GM19468 (cell line): ENCODE data around the gene SFXN4.
"Not testable (repeated sequence)": the region's sequence is repeated elsewhere in the genome, so short reads cannot be mapped to it uniquely, and the experiment has no call there.

Source experiments
- ATAC-seq: cut with Tn5 transposase; IDR thresholded peaks from one replicate; pipeline ENCODE4 v1.9.1; 2021; ENCODE audit warnings: mild to moderate bottlenecking, moderate library complexity, moderate number of reproducible peaks; ENCODE audit not compliant: unreplicated experiment; ENCODE audit errors: extremely low read depth

The SFXN4 gene

GRCh38 chr10:119190954-119191785 lies 25.7 kb upstream of the SFXN4 start:
- no peak for ATAC-seq

- ATAC-seq: no peak
These were observed 24.8 kb upstream of the SFXN4 start for GRCh38 chr10:119190353-119190752.

DNA sequence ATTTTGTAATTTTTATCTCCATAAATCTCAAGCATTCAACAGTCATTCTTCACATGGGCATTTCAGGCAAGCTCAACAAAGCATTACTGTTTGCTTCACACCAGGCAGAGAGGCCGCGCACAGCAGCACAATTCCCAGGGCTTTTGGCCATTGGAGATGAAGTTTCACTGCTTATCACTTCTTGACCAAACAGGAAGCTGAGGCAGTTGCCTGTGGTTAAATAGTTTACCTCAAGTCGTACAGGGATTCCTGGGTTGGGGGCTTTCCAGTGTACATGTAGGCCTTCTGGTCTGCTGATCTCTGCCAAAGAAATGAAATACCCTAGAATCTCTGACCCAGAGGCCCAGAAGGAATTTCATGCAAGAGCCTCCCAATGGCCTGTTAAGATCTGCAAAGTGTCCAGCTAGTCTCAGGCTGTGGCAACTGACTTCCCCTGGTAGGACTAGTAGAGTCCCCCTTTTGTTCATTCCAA lies 24.3 kb upstream of the SFXN4 start:
- no peak for ATAC-seq

GRCh38 chr10:119183664-119184412 lies 18.3 kb upstream of the SFXN4 start:
- ATAC-seq: no peak

- ATAC-seq: not testable (repeated sequence)
These were observed 15.4 kb upstream of the SFXN4 start for GRCh38 chr10:119180850-119181400.

- ATAC-seq: peak; percentile 61
These were observed 13.0 kb upstream of the SFXN4 start, which contains the start of gene PRDX3 for GRCh38 chr10:119178372-119179119. Gene PRDX3 (minus strand): TSS chr10:119178812. CDS start chr10:119178790, 22 bp downstream.

DNA sequence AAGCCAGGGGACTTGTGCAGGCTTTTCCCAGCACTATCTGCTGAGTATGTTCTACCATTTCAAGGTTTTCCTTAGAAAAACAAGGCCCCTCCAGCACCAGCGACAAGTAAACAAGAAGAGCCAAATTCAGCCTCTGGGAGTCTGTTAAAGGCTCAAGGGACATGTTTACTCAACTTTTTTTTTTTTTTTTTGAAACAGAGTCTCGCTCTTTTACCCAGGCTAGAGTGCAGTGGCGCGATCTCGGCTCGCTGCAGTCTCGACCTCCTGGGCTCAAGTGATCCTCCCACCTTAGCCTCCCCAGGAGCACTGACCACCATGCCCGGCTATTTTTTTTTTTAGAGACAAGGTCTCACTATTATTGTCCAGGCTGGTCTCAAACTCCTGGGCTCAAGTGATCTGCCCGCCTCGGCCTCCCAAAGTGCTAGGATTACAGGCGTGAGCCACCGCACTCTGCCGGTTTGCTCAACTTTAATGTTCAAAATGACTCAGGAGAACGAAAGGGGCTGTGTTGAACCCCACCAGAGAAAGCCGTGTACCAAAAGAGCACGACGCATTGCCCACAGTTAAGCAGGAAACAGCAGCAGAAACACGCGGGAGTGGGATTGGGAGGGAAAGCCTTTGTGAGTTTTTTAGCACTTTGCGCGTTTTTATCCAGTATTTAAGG lies 12.3 kb upstream of the SFXN4 start:
- no peak for ATAC-seq

GRCh38 chr10:119176166-119176565 lies 10.7 kb upstream of the SFXN4 start:
- ATAC-seq: no peak

GRCh38 chr10:119174109-119174508 lies 8.6 kb upstream of the SFXN4 start:
- no peak for ATAC-seq

- ATAC-seq: no peak
These were observed 1.5 kb upstream of the SFXN4 start for GRCh38 chr10:119167041-119167440.

- no peak for ATAC-seq
These were observed 1.1 kb upstream of the SFXN4 start for GRCh38 chr10:119166564-119166963.

- ATAC-seq: no peak
These were observed 595 bp upstream of the SFXN4 start for GRCh38 chr10:119166118-119166500.

GRCh38 chr10:119162452-119163092 lies 2.9 kb downstream of the SFXN4 start:
- ATAC-seq: no peak

GRCh38 chr10:119161680-119162451 lies 3.6 kb downstream of the SFXN4 start:
- no peak for ATAC-seq

DNA sequence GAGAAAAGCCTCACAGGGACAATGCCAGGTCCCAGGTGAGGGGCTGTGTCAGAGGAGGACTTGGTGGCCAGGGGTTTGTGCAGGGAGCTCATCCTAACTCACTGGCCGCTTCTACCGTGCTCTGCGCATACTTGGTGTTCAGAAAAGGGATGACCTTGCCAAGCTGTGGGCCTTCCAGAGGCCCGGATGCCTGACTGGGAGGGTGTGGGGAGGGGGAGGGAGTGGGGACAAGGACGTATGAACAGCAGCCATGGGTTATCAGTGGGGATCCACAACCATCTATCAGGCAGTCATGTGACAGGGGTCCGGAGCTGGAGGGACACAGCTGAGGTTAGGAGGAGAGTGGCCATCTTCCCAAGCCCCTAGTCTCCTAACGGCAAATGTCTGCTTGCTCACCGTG lies 6.2 kb downstream of the SFXN4 start:
- ATAC-seq: no peak

DNA sequence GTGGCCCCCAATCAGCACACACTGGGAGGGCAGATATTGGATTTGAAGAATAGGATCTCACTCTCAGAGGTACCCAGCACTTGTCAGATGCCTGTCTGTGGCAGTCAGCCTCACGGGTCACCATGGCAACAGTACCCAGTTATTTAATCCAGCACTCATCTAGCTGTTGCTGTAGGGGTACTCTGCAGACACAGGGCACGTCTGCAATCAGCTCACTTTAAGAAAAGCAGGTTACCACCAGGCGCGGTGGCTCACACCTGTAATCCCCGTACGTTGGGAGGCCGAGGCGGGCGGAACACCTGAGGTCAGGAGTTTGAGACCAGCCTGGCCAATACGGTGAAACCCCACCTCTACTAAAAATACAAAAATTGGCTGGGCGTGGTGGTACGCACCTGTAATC lies 11.9 kb downstream of the SFXN4 start:
- no peak for ATAC-seq

DNA sequence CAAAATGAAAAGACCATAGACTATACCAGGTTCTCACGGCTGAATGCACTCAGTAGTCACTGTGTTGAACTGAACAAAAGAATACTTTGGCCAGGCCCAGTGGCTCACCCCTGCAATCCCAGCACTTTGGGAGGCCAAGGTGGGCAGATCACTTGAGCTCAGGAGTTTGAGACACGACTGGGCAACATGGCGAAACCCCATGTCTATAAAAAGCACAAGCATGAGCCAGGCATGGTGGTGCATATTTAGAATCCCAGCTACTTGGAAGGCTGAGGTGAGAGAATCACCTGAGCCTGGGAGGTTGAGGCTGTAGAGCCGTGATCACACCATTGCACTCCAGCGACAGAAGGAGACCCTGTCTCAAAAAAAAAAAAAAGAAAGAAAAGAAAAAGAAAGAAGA lies 12.5 kb downstream of the SFXN4 start:
- no peak for ATAC-seq

- not testable (repeated sequence) for ATAC-seq
These were observed 13.9 kb downstream of the SFXN4 start for GRCh38 chr10:119151601-119152000.

GRCh38 chr10:119149729-119150128 lies 15.8 kb downstream of the SFXN4 start:
- no peak for ATAC-seq
